Keratinocyte (primary cell): ENCODE data around the gene ANGPTL1. TPM values are rescaled to one million over a fixed set of nuclear protein-coding genes. Genes with fewer than 3 reads are reported as not detected.

Experiments used
- DNase-seq: peaks from one replicate; pipeline ENCODE4 v3.0.0-alpha.2; 2011; ENCODE audit warnings: low read depth, missing footprints, low spot score
- FAIRE-seq: peaks from 2 replicates; lab custom pipeline; 2011; peaks lifted over from hg19 to GRCh38; lab: Jason Lieb, UNC
- H2AFZ ChIP-seq: 2 replicates; pipeline ENCODE4 v1.6.0; 2012; ENCODE audit warnings: low read length, control low read depth, inconsistent platforms; ENCODE audit not compliant: control insufficient read depth
- H3K27ac ChIP-seq: 2 replicates; pipeline ENCODE4 v1.5.1; 2011; ENCODE audit warnings: low read length; ENCODE audit not compliant: control insufficient read depth, insufficient read depth
- H3K27me3 ChIP-seq: 3 replicates; pipeline ENCODE4 v1.6.0; 2011; ENCODE audit warnings: low read length; ENCODE audit not compliant: control insufficient read depth, insufficient read depth; ENCODE audit errors: extremely low read depth
- H3K36me3 ChIP-seq, 2 experiments: 2 replicates in 1 of 2; 3 replicates in 1 of 2; pipeline ENCODE4 v1.5.1; 2011; ENCODE audit warnings: low read length in 2 of 2, mild to moderate bottlenecking in 1 of 2; ENCODE audit not compliant: control insufficient read depth in 2 of 2, insufficient read depth in 2 of 2; ENCODE audit errors: extremely low read depth in 1 of 2
- H3K4me1 ChIP-seq: 3 replicates; pipeline ENCODE4 v1.5.1; 2011; ENCODE audit warnings: low read length; ENCODE audit not compliant: control insufficient read depth, insufficient read depth; ENCODE audit errors: extremely low read depth
- H3K4me2 ChIP-seq: 3 replicates; pipeline ENCODE4 v1.6.0; 2011; ENCODE audit warnings: low read depth, low read length; ENCODE audit not compliant: control insufficient read depth, insufficient read depth; ENCODE audit errors: extremely low read depth
- H3K4me3 ChIP-seq, 3 experiments: fragments of 200-600 bp in 1 of 3; sonication (generic) in 1 of 3; 2 replicates in 2 of 3; 3 replicates in 1 of 3; pipeline ENCODE4 v1.5.1; 2011 to 2016; ENCODE audit warnings: low read length in 3 of 3, mild to moderate bottlenecking in 3 of 3, control low read depth in 2 of 3, inconsistent platforms in 1 of 3, low read depth in 1 of 3, mixed read lengths in 1 of 3, mixed run types in 1 of 3, moderate library complexity in 1 of 3; ENCODE audit not compliant: control insufficient read depth in 2 of 3, insufficient read depth in 2 of 3; ENCODE audit errors: extremely low read depth in 1 of 3
- H3K79me2 ChIP-seq: 2 replicates; pipeline ENCODE4 v1.6.0; 2012; ENCODE audit warnings: low read length; ENCODE audit not compliant: control insufficient read depth, insufficient read depth
- H3K9ac ChIP-seq: 3 replicates; pipeline ENCODE4 v1.6.0; 2011; ENCODE audit warnings: low read length; ENCODE audit not compliant: control insufficient read depth, insufficient read depth; ENCODE audit errors: extremely low read depth
- H3K9me1 ChIP-seq: 3 replicates; pipeline ENCODE4 v1.6.0; 2011; ENCODE audit warnings: low read length; ENCODE audit not compliant: control insufficient read depth, insufficient read depth; ENCODE audit errors: extremely low read depth
- H3K9me3 ChIP-seq: 2 replicates; pipeline ENCODE4 v1.5.1; 2012; ENCODE audit warnings: low read depth, low read length; ENCODE audit not compliant: control insufficient read depth
- H4K20me1 ChIP-seq: 3 replicates; pipeline ENCODE4 v1.6.0; 2011; ENCODE audit warnings: low read length; ENCODE audit not compliant: control insufficient read depth, insufficient read depth; ENCODE audit errors: extremely low read depth
- EZH2 ChIP-seq: IDR thresholded peaks from one replicate; pipeline ENCODE4 v1.6.1; 2012; ENCODE audit warnings: inconsistent platforms, mild to moderate bottlenecking, low read length, moderate library complexity
- dilution Hi-C: fragments of 300-500 bp; cut with MboI; formaldehyde crosslinking; loops from one replicate; pipeline ENCODE4 v1.7.0; 2020; ENCODE audit warnings: low sequenced_read_pairs; ENCODE audit not compliant: extremely low pct_ligation_motif_present
- polyA plus RNA-seq, 5 experiments: library from polyadenylated mRNA; depleted of rRNA in 3 of 5; stranded (reverse) in 3 of 5; stranded (forward) in 1 of 5; unstranded in 1 of 5; fragments of >200 nt; gene quantifications; 1 replicate in 1 of 5; 2 replicates in 3 of 5; 3 replicates in 1 of 5; pipeline versions ENCODE4 v1.2.1 to v1.2.3, GENCODE V29; 2011 to 2012; ENCODE audit warnings: missing spikeins in 2 of 5, low read depth in 1 of 5, low replicate concordance in 1 of 5
- TF ChIP-seq, protein P1 (sequence below), 3 experiments: IDR thresholded peaks in 1 of 3; conservative IDR thresholded peaks in 1 of 3; optimal IDR thresholded peaks in 1 of 3; 2 replicates in 2 of 3; 3 replicates in 1 of 3; pipeline versions ENCODE3 to v1.5.1; 2011; ENCODE audit warnings: low read length in 3 of 3, mild to moderate bottlenecking in 3 of 3, moderate library complexity in 2 of 3, control low read depth in 1 of 3, inconsistent platforms in 1 of 3; ENCODE audit not compliant: insufficient read depth in 2 of 3; ENCODE audit errors: extremely low read depth in 1 of 3

The ANGPTL1 gene
- polyA plus RNA-seq, 1 donor (not counting 4 experiments of a cell fraction or from before 2014, with no cell fraction given) = not detected

DNA sequence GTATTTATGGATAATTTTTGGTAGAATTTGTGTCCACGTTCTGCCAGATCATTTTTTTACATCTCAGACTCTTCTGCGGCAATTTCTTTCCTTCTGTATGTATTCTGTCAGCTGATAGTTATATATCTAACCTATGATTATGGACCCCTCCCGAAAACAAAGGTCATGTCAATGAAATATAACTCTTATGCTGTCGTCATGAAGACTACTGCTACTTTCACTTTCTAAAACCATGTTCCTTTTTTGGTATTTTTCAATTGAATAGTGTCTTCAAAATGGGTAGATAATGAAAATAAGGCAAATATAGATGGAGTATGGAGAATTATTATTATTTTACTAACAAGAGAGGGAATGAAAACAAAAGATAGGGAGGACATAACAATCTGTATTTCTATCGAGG, 3.2 kb downstream of the ANGPTL1 start:
- Histone ChIP-seq H3K9me3 (no peaks in the 10 kb centered on the region), H3K36me3 (no peaks in the 10 kb centered on the region), H3K4me3 (no peak overlapping the region), H3K9me1 (no peaks in the 10 kb centered on the region), H2AFZ (no peak overlapping the region), H4K20me1 (no peaks in the 10 kb centered on the region), H3K4me2 (no peak overlapping the region), H3K9ac (no peak overlapping the region), H3K79me2 (no peaks in the 10 kb centered on the region), H3K4me1 (no peaks in the 10 kb centered on the region), H3K27ac (no peak overlapping the region), H3K27me3 (no peaks in the 10 kb centered on the region)
- no peak for TF ChIP-seq EZH2
- TF ChIP-seq, protein P1, sequence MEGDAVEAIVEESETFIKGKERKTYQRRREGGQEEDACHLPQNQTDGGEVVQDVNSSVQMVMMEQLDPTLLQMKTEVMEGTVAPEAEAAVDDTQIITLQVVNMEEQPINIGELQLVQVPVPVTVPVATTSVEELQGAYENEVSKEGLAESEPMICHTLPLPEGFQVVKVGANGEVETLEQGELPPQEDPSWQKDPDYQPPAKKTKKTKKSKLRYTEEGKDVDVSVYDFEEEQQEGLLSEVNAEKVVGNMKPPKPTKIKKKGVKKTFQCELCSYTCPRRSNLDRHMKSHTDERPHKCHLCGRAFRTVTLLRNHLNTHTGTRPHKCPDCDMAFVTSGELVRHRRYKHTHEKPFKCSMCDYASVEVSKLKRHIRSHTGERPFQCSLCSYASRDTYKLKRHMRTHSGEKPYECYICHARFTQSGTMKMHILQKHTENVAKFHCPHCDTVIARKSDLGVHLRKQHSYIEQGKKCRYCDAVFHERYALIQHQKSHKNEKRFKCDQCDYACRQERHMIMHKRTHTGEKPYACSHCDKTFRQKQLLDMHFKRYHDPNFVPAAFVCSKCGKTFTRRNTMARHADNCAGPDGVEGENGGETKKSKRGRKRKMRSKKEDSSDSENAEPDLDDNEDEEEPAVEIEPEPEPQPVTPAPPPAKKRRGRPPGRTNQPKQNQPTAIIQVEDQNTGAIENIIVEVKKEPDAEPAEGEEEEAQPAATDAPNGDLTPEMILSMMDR (optimal IDR thresholded peaks at IDR 0.05 in 1 of 3, IDR thresholded peaks at IDR 0.05 in 1 of 3, conservative IDR thresholded peaks at IDR 0.05 in 1 of 3; ENCODE audit: extremely low read depth in 1 of 3, insufficient read depth in 2 of 3, low read length in 3 of 3) = no peak
- dilution Hi-C loops = no loop called here
- DNase-seq = no peak
- no peak for FAIRE-seq

DNA sequence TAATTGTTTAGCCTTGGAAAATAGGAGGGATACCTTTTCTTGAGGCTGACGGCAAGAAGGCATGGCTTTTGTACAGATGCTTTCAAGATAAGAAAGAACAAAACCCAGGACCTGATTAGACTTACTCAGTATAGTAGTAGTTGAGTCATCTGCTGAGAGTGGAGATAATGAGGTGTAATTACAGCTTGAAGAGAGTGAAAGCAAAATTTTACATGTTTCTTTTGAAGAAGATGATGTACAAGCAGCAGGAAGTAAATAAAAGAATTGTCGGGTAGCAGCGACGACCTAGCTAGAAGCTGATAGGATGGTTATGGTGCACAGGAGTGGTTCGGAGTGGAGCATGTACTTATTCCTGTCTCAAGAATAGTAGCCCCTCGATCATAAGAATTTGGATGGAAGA, 6.6 kb downstream of the ANGPTL1 start:
- Histone ChIP-seq H3K4me2 (no peak overlapping the region), H3K9ac (no peak overlapping the region), H3K4me3 (no peak overlapping the region), H2AFZ (no peak overlapping the region), H3K79me2 (no peaks in the 10 kb centered on the region), H3K36me3 (no peaks in the 10 kb centered on the region), H4K20me1 (no peaks in the 10 kb centered on the region), H3K9me1 (no peaks in the 10 kb centered on the region), H3K9me3 (no peaks in the 10 kb centered on the region), H3K27me3 (no peaks in the 10 kb centered on the region), H3K27ac (no peak overlapping the region), H3K4me1 (no peaks in the 10 kb centered on the region)
- DNase-seq (no peak), FAIRE-seq (no peak)
- TF ChIP-seq, protein P1 (optimal IDR thresholded peaks at IDR 0.05 in 1 of 3, IDR thresholded peaks at IDR 0.05 in 1 of 3, conservative IDR thresholded peaks at IDR 0.05 in 1 of 3; ENCODE audit: extremely low read depth in 1 of 3, insufficient read depth in 2 of 3, low read length in 3 of 3) = no peak
- TF ChIP-seq EZH2 = no peak
- dilution Hi-C loops = no loop called here
